Dendritic cell treated with granulocyte-macrophage colony-stimulating factor and Interleukin-4, amounts not matched to agents 40 ng/mL and 50 ng/mL, for 4 days (primary cell): Measurements from ENCODE around the gene ATP2C1.
"Not testable (repeated sequence)": the region's sequence is repeated elsewhere in the genome, so short reads cannot be mapped to it uniquely, and the experiment has no call there.

Experiments used
- H3K27ac Mint-ChIP-seq: one replicate; pipeline ENCODE4 v1.8.0; 2022; ENCODE audit warnings: mild to moderate bottlenecking, mixed read lengths
- H3K27me3 Mint-ChIP-seq: one replicate; pipeline ENCODE4 v1.8.0; 2022; ENCODE audit warnings: mild to moderate bottlenecking, mixed read lengths
- H3K36me3 Mint-ChIP-seq: one replicate; pipeline ENCODE4 v1.8.0; 2022; ENCODE audit warnings: low read depth, mixed read lengths
- H3K4me1 Mint-ChIP-seq: one replicate; pipeline ENCODE4 v1.8.0; 2022; ENCODE audit warnings: low read depth, mixed read lengths
- H3K4me3 Mint-ChIP-seq: one replicate; pipeline ENCODE4 v1.8.0; 2022; ENCODE audit warnings: mild to moderate bottlenecking, moderate library complexity, mixed read lengths
- H3K9me3 Mint-ChIP-seq: one replicate; pipeline ENCODE4 v1.8.0; 2022; ENCODE audit warnings: mixed read lengths
- intact Hi-C: fragments of 100-400 bp; cut with micrococcal nuclease; formaldehyde crosslinking; loops from one replicate; pipeline ENCODE4 v1.15.0; 2022

The ATP2C1 gene

GRCh38 chr3:131036200-131036816 is 142.4 kb downstream of the ATP2C1 start:
- no peaks in the 10 kb centered on the region for H3K27me3 Mint-ChIP-seq
- intact Hi-C loops = no loop called here
- no peaks in the 10 kb centered on the region for H3K4me1 Mint-ChIP-seq
- H3K4me3 Mint-ChIP-seq = no peak overlapping the region
- no peaks in the 10 kb centered on the region for H3K9me3 Mint-ChIP-seq
- H3K36me3 Mint-ChIP-seq = no peaks in the 10 kb centered on the region
- H3K27ac Mint-ChIP-seq = no peak overlapping the region

- Mint-ChIP-seq H3K36me3 (no peaks in the 10 kb centered on the region), H3K4me1 (no peaks in the 10 kb centered on the region), H3K27me3 (no peaks in the 10 kb centered on the region), H3K27ac (no peak overlapping the region), H3K4me3 (no peak overlapping the region), H3K9me3 (no peaks in the 10 kb centered on the region)
- intact Hi-C loops = no loop called here
Measured at GRCh38 chr3:131036986-131037385, 143.1 kb downstream of the ATP2C1 start.

- H3K27ac Mint-ChIP-seq = no peak overlapping the region
- intact Hi-C loops = no loop called here
Measured at GRCh38 chr3:131038326-131038725, 144.4 kb downstream of the ATP2C1 start.

GRCh38 chr3:131042271-131042985 is 148.5 kb downstream of the ATP2C1 start:
- H3K9me3 Mint-ChIP-seq, H3K4me1 Mint-ChIP-seq, intact Hi-C loops, H3K4me3 Mint-ChIP-seq, H3K27ac Mint-ChIP-seq, H3K27me3 Mint-ChIP-seq, H3K36me3 Mint-ChIP-seq: not testable (repeated sequence)

More at GRCh38 chr3:131038326-131038725, 144.4 kb downstream of the ATP2C1 start:
- Mint-ChIP-seq H3K4me1 (no peaks in the 10 kb centered on the region), H3K4me3 (no peak overlapping the region), H3K36me3 (no peaks in the 10 kb centered on the region), H3K9me3 (no peaks in the 10 kb centered on the region), H3K27me3 (no peaks in the 10 kb centered on the region)

- Mint-ChIP-seq H3K36me3 (no peaks in the 10 kb centered on the region), H3K4me1 (no peaks in the 10 kb centered on the region), H3K27me3 (peaks cover 2% of the 10 kb centered on the region), H3K27ac (no peak overlapping the region), H3K9me3 (no peaks in the 10 kb centered on the region), H3K4me3 (no peak overlapping the region)
- intact Hi-C loops = no loop called here
Measured at GRCh38 chr3:131047582-131047981, 153.7 kb downstream of the ATP2C1 start.

GRCh38 chr3:131048030-131048429 is 154.1 kb downstream of the ATP2C1 start:
- Mint-ChIP-seq H3K27me3 (peaks cover 2% of the 10 kb centered on the region), H3K9me3 (no peaks in the 10 kb centered on the region), H3K4me1 (no peaks in the 10 kb centered on the region), H3K4me3 (no peak overlapping the region), H3K27ac (no peak overlapping the region), H3K36me3 (no peaks in the 10 kb centered on the region)
- intact Hi-C loops = no loop called here

GRCh38 chr3:131050001-131050400 is 156.1 kb downstream of the ATP2C1 start:
- Mint-ChIP-seq H3K27ac (no peak overlapping the region), H3K4me1 (no peaks in the 10 kb centered on the region)
- intact Hi-C loops = no loop called here

GRCh38 chr3:131053043-131053859 is 159.4 kb downstream of the ATP2C1 start:
- no peak overlapping the region for H3K27ac Mint-ChIP-seq
- intact Hi-C loops = no loop called here
- H3K36me3 Mint-ChIP-seq = no peaks in the 10 kb centered on the region
- no peak overlapping the region for H3K4me3 Mint-ChIP-seq
- H3K4me1 Mint-ChIP-seq = no peaks in the 10 kb centered on the region
- H3K9me3 Mint-ChIP-seq = no peaks in the 10 kb centered on the region
- H3K27me3 Mint-ChIP-seq = no peaks in the 10 kb centered on the region

More at GRCh38 chr3:131050001-131050400, 156.1 kb downstream of the ATP2C1 start:
- Mint-ChIP-seq H3K27me3 (no peaks in the 10 kb centered on the region), H3K4me3 (no peak overlapping the region), H3K9me3 (no peaks in the 10 kb centered on the region), H3K36me3 (no peaks in the 10 kb centered on the region)
